HepG2 (cell line): ENCODE measurements around the gene GHRL. TPM values are rescaled to one million over a fixed set of nuclear protein-coding genes. Genes with fewer than 3 reads are reported as not detected.
A peak's percentile ranks its signal among the peaks of the same experiment; 100 is the strongest.

ENCODE experiments used
- BHLHE40 ChIP-seq: IDR thresholded peaks from 2 replicates; pipeline ENCODE4 v1.6.1; 2011; ENCODE audit warnings: low read length, improper control_type of control experiment
- GLI4 ChIP-seq: sonication (generic); formaldehyde crosslinking; IDR thresholded peaks from 2 replicates; pipeline ENCODE4 v1.5.1; 2020; ENCODE audit warnings: missing genetic modification reagents, mild to moderate bottlenecking, moderate library complexity, borderline replicate concordance
- HMGA1 ChIP-seq: sonication (generic); formaldehyde crosslinking; conservative IDR thresholded peaks from 2 replicates; pipeline ENCODE4 v1.4.0; 2020; ENCODE audit warnings: missing genetic modification reagents
- KDM5A ChIP-seq: fragments of 200-600 bp; sonication (generic); IDR thresholded peaks from 2 replicates; pipeline ENCODE4 v1.7.0; 2018; ENCODE audit warnings: antibody characterized with exemption, mild to moderate bottlenecking, low read length, borderline replicate concordance
- MIER3 ChIP-seq: IDR thresholded peaks from 2 replicates; pipeline ENCODE4 v1.6.1; 2016; ENCODE audit warnings: missing compliant biosample characterization, borderline replicate concordance
- SMC3 ChIP-seq: IDR thresholded peaks from 2 replicates; pipeline ENCODE4 v1.6.1; 2011; ENCODE audit warnings: low read length, improper control_type of control experiment
- SOX13 ChIP-seq, 3 experiments: fragments of 450-650 bp in 1 of 3; sonication (generic) in 1 of 3; formaldehyde crosslinking in 1 of 3; IDR thresholded peaks in 2 of 3; conservative IDR thresholded peaks in 1 of 3; 2 replicates each; pipeline versions ENCODE4 v1.5.0 to v1.6.1; 2016 to 2020; ENCODE audit warnings: antibody characterized with exemption in 1 of 3, mild to moderate bottlenecking in 1 of 3, missing compliant biosample characterization in 1 of 3, missing genetic modification reagents in 1 of 3, moderate library complexity in 1 of 3
- STAG1 ChIP-seq: sonication (generic); formaldehyde crosslinking; IDR thresholded peaks from 2 replicates; pipeline ENCODE4 v1.4.0; 2020; ENCODE audit warnings: missing genetic modification reagents
- TEAD3 ChIP-seq: optimal IDR thresholded peaks from 2 replicates; pipeline ENCODE3; 2016; ENCODE audit warnings: borderline replicate concordance
- XRCC5 ChIP-seq: fragments of 200-400 bp; formaldehyde crosslinking; optimal IDR thresholded peaks from 2 replicates; pipeline ENCODE3; 2017; ENCODE audit warnings: mild to moderate bottlenecking, low read length
- polyA plus RNA-seq, 8 experiments: library from polyadenylated mRNA; depleted of rRNA in 3 of 8; stranded (reverse) in 7 of 8; unstranded in 1 of 8; fragments of >200 nt; fragmentation: Illumina TruSeq in 4 of 8; extraction: Trizol in 4 of 8; gene quantifications; 2 replicates each; pipeline versions ENCODE4 v1.2.1 to v1.2.3, GENCODE V29; 2011 to 2016; ENCODE audit warnings: low read depth in 4 of 8, missing spikeins in 1 of 8, mixed read lengths in 1 of 8; ENCODE audit not compliant: insufficient read depth in 1 of 8
- total RNA-seq, 5 experiments: library from RNA; depleted of rRNA; stranded (reverse); fragments of >200 nt; fragmentation: Illumina TruSeq; extraction: Trizol; gene quantifications; 2 replicates each; pipeline ENCODE4 v1.2.3, GENCODE V29; 2016; ENCODE audit warnings: low read depth in 1 of 5
- TF ChIP-seq, protein P1 (sequence below): sonication (generic); formaldehyde crosslinking; IDR thresholded peaks from 2 replicates; pipeline ENCODE4 v1.8.0; 2022; ENCODE audit warnings: missing genetic modification reagents, mild to moderate bottlenecking, borderline replicate concordance
- TF ChIP-seq, protein P2 (sequence below): sonication (generic); formaldehyde crosslinking; IDR thresholded peaks from 2 replicates; pipeline ENCODE4 v1.4.0; 2020; ENCODE audit warnings: missing genetic modification reagents
- TF ChIP-seq, protein P3 (sequence below): sonication (generic); formaldehyde crosslinking; IDR thresholded peaks from 2 replicates; pipeline ENCODE4 v1.4.0; 2020; ENCODE audit warnings: mild to moderate bottlenecking, missing genetic modification reagents

GHRL gene
- total and polyA plus RNA-seq, 2 of the 13 experiments (the other 11 are each of a cell fraction or from before 2014, with no cell fraction given), result 0.09 TPM; not detected in 1

DNA sequence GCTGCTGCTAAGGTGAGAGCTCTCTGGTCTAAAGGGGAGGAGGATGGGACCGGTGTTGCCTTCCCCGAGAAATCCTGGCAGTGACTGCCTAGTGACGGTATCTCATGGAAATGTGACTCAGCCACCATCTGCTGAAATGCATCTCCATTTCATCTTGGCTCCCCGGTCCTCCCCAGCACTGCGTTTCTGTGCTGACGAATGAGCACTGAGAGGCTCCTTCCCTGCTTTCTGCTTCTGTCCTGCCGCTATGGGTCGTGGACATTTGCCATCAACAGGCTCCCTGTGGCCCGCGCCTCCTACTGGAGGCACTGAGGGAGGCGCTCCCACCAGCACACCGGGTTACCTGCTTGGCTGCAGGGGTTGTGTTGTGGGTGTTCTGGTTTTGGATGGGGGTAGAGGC, 41.7 kb upstream of the GHRL start (continued):
- TF ChIP-seq SOX13 (IDR thresholded peaks at IDR 0.05), result no peak
- no peak for TF ChIP-seq SOX13 (CRISPR knock-in tag; conservative IDR thresholded peaks at IDR 0.05 in 1 of 2, IDR thresholded peaks at IDR 0.05 in 1 of 2)
- TF ChIP-seq BHLHE40, result no peak
- peak; percentile 56 for TF ChIP-seq STAG1 (CRISPR knock-in tag)
- TF ChIP-seq, protein P1, sequence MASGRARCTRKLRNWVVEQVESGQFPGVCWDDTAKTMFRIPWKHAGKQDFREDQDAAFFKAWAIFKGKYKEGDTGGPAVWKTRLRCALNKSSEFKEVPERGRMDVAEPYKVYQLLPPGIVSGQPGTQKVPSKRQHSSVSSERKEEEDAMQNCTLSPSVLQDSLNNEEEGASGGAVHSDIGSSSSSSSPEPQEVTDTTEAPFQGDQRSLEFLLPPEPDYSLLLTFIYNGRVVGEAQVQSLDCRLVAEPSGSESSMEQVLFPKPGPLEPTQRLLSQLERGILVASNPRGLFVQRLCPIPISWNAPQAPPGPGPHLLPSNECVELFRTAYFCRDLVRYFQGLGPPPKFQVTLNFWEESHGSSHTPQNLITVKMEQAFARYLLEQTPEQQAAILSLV, result no peak
- TF ChIP-seq SMC3, result no peak
- no peak for TF ChIP-seq HMGA1
- TF ChIP-seq, protein P2, sequence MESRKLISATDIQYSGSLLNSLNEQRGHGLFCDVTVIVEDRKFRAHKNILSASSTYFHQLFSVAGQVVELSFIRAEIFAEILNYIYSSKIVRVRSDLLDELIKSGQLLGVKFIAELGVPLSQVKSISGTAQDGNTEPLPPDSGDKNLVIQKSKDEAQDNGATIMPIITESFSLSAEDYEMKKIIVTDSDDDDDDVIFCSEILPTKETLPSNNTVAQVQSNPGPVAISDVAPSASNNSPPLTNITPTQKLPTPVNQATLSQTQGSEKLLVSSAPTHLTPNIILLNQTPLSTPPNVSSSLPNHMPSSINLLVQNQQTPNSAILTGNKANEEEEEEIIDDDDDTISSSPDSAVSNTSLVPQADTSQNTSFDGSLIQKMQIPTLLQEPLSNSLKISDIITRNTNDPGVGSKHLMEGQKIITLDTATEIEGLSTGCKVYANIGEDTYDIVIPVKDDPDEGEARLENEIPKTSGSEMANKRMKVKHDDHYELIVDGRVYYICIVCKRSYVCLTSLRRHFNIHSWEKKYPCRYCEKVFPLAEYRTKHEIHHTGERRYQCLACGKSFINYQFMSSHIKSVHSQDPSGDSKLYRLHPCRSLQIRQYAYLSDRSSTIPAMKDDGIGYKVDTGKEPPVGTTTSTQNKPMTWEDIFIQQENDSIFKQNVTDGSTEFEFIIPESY (CRISPR knock-in tag), result peak; percentile 98
- no peak for TF ChIP-seq GLI4 (CRISPR knock-in tag)
- no peak for TF ChIP-seq MIER3 (CRISPR knock-in tag)
- TF ChIP-seq KDM5A, result no peak
- peak; percentile 74 for TF ChIP-seq XRCC5
- TF ChIP-seq, protein P3, sequence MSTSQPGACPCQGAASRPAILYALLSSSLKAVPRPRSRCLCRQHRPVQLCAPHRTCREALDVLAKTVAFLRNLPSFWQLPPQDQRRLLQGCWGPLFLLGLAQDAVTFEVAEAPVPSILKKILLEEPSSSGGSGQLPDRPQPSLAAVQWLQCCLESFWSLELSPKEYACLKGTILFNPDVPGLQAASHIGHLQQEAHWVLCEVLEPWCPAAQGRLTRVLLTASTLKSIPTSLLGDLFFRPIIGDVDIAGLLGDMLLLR (CRISPR knock-in tag), result no peak
- TF ChIP-seq TEAD3 (CRISPR knock-in tag), result peak; percentile 10
